Spinal cord (tissue), 10 donors: ENCODE results near the gene MAP1B. TPM values are rescaled to one million over a fixed set of nuclear protein-coding genes. Genes with fewer than 3 reads are reported as not detected.

Experiments
- DNase-seq, 6 donors: peaks; one replicate each; pipeline versions ENCODE4 v3.0.0 to v3.0.0-alpha.2; 2013 to 2015; ENCODE audit warnings: low spot score in 6 of 6, low read depth in 4 of 6
- H3K27ac ChIP-seq: one replicate; pipeline ENCODE4 v1.5.1; 2013; ENCODE audit warnings: low read depth, low read length, control low read depth
- H3K27me3 ChIP-seq: one replicate; pipeline ENCODE4 v1.6.1; 2013; ENCODE audit warnings: low read length; ENCODE audit not compliant: control insufficient read depth, insufficient read depth
- H3K36me3 ChIP-seq: one replicate; pipeline ENCODE4 v1.6.1; 2013; ENCODE audit warnings: low read length; ENCODE audit not compliant: control insufficient read depth, insufficient read depth
- H3K4me1 ChIP-seq: one replicate; pipeline ENCODE4 v1.6.1; 2013; ENCODE audit warnings: low read length; ENCODE audit not compliant: control insufficient read depth, insufficient read depth
- H3K4me3 ChIP-seq: one replicate; pipeline ENCODE4 v1.5.1; 2013; ENCODE audit warnings: low read depth, low read length, control low read depth
- H3K9me3 ChIP-seq: one replicate; pipeline ENCODE4 v1.6.1; 2013; ENCODE audit warnings: low read length; ENCODE audit not compliant: control insufficient read depth, insufficient read depth
- WGBS: methylation state at CpG from one replicate; pipeline ENCODE4 v1.1.5; 2013; ENCODE audit warnings: missing lambda C conversion rate; ENCODE audit not compliant: insufficient coverage; 5-methylcytosine and 5-hydroxymethylcytosine counted together
- polyA plus RNA-seq, 2 donors: library from polyadenylated mRNA; unstranded; fragments of 120-200 nt; gene quantifications; one replicate each; pipeline ENCODE4 v1.2.1, GENCODE V29; 2013; ENCODE audit not compliant: insufficient read length in 2 of 2
- total RNA-seq, 2 donors: library from RNA; depleted of rRNA in 1 of 2; stranded (reverse); fragments of 120-200 nt in 1 of 2; fragments of >200 nt in 1 of 2; gene quantifications; one replicate each; pipeline versions ENCODE4 v1.2.3 to v1.2.4, GENCODE V29; 2013 to 2014
- donor health status: healthy.

MAP1B gene
- total and polyA plus RNA-seq, 4 donors, result 200 to 506 (median 407) TPM

- Histone ChIP-seq H3K27me3 (no peaks in the 10 kb centered on the region), H3K27ac (no peak overlapping the region), H3K4me1 (peaks cover 9% of the 10 kb centered on the region), H3K4me3 (no peak overlapping the region), H3K9me3 (no peaks in the 10 kb centered on the region), H3K36me3 (peaks cover 28% of the 10 kb centered on the region)
- no peak for DNase-seq
- WGBS, result 70% methylated on average over 2 of the region's 3 CpGs
Observed at GRCh38 chr5:72191404-72191803, 84.1 kb downstream of the MAP1B start.

DNA sequence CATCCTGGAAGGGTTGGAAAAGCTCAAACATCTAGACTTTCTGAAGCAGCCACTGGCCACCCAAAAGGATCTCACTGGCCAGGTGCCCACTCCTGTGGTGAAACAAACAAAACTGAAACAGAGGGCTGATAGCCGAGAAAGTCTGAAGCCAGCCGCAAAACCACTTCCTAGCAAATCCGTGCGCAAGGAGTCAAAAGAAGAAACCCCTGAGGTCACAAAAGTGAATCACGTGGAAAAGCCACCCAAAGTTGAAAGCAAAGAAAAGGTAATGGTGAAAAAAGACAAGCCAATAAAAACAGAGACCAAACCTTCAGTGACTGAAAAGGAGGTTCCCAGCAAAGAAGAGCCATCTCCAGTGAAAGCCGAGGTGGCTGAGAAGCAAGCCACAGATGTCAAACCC, 87.6 kb downstream of the MAP1B start:
- 73% methylated on average over 4 of the region's 6 CpGs for WGBS
- H3K27ac ChIP-seq, result no peak overlapping the region
- peaks cover 50% of the 10 kb centered on the region for H3K36me3 ChIP-seq
- peaks cover 2% of the 10 kb centered on the region for H3K4me1 ChIP-seq
- no peaks in the 10 kb centered on the region for H3K27me3 ChIP-seq
- no peak for DNase-seq
- no peaks in the 10 kb centered on the region for H3K9me3 ChIP-seq
- no peak overlapping the region for H3K4me3 ChIP-seq

GRCh38 chr5:72195581-72195980, 88.3 kb downstream of the MAP1B start:
- peaks cover 57% of the 10 kb centered on the region for H3K36me3 ChIP-seq
- 95% methylated on average over 10 of the region's 10 CpGs for WGBS
- H3K9me3 ChIP-seq, result no peaks in the 10 kb centered on the region
- H3K27ac ChIP-seq, result no peak overlapping the region
- no peak overlapping the region for H3K4me3 ChIP-seq
- peaks cover 2% of the 10 kb centered on the region for H3K4me1 ChIP-seq
- no peak for DNase-seq
- H3K27me3 ChIP-seq, result no peaks in the 10 kb centered on the region

DNA sequence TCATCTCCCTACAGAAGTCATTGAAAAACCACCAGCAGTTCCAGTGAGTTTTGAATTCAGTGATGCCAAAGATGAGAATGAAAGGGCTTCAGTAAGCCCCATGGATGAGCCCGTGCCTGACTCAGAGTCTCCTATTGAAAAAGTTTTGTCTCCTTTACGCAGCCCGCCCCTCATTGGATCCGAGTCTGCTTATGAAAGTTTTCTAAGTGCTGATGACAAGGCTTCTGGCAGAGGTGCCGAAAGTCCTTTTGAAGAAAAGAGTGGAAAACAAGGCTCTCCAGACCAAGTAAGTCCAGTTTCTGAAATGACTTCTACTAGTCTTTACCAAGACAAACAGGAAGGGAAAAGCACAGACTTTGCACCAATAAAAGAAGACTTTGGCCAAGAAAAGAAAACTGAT, 90.1 kb downstream of the MAP1B start:
- 98% methylated on average over 5 of the region's 5 CpGs for whole genome bisulfite sequencing
- DNase-seq, result no peak
- no peaks in the 10 kb centered on the region for H3K27me3 ChIP-seq
- no peaks in the 10 kb centered on the region for H3K9me3 ChIP-seq
- no peaks in the 10 kb centered on the region for H3K4me1 ChIP-seq
- no peak overlapping the region for H3K27ac ChIP-seq
- peaks cover 58% of the 10 kb centered on the region for H3K36me3 ChIP-seq
- H3K4me3 ChIP-seq, result no peak overlapping the region

DNA sequence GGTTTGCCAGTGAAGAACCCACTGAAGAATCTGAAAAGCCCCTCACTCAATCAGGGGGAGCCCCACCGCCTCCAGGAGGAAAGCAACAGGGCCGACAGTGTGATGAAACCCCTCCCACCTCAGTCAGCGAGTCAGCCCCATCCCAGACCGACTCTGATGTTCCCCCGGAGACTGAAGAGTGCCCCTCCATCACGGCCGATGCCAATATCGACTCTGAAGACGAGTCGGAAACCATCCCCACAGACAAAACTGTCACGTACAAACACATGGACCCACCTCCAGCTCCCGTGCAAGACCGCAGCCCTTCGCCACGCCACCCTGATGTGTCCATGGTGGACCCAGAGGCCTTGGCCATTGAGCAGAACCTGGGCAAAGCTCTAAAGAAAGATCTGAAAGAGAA, 92.4 kb downstream of the MAP1B start:
- H3K4me1 ChIP-seq, result no peaks in the 10 kb centered on the region
- H3K27ac ChIP-seq, result no peak overlapping the region
- H3K36me3 ChIP-seq, result peaks cover 66% of the 10 kb centered on the region
- DNase-seq, result no peak
- H3K4me3 ChIP-seq, result no peak overlapping the region
- WGBS, result 99% methylated on average over 15 of the region's 15 CpGs
- no peaks in the 10 kb centered on the region for H3K27me3 ChIP-seq
- no peaks in the 10 kb centered on the region for H3K9me3 ChIP-seq

- DNase-seq, result no peak
- H3K9me3 ChIP-seq, result no peaks in the 10 kb centered on the region
- H3K4me1 ChIP-seq, result no peaks in the 10 kb centered on the region
- H3K4me3 ChIP-seq, result no peak overlapping the region
- peaks cover 48% of the 10 kb centered on the region for H3K36me3 ChIP-seq
- H3K27me3 ChIP-seq, result no peaks in the 10 kb centered on the region
- H3K27ac ChIP-seq, result no peak overlapping the region
- WGBS, result no CpG with 5 or more reads among the region's 3 CpGs
Observed at GRCh38 chr5:72202331-72202825, 95.1 kb downstream of the MAP1B start.

- Histone ChIP-seq H3K4me3 (no peak overlapping the region), H3K36me3 (peaks cover 45% of the 10 kb centered on the region), H3K27ac (no peak overlapping the region), H3K9me3 (no peaks in the 10 kb centered on the region), H3K27me3 (no peaks in the 10 kb centered on the region), H3K4me1 (no peaks in the 10 kb centered on the region)
- 97% methylated on average over 7 of the region's 8 CpGs for WGBS
- DNase-seq, result no peak
Observed at GRCh38 chr5:72203251-72203845, 96.1 kb downstream of the MAP1B start.

- H3K27me3 ChIP-seq, result no peaks in the 10 kb centered on the region
- no peak for DNase-seq
- WGBS, result no CpG with 5 or more reads among the region's 1 CpG
- peaks cover 3% of the 10 kb centered on the region for H3K4me1 ChIP-seq
- H3K27ac ChIP-seq, result no peak overlapping the region
- no peaks in the 10 kb centered on the region for H3K9me3 ChIP-seq
- H3K4me3 ChIP-seq, result no peak overlapping the region
- peaks cover 29% of the 10 kb centered on the region for H3K36me3 ChIP-seq
Observed at GRCh38 chr5:72204946-72205345, 97.7 kb downstream of the MAP1B start.

DNA sequence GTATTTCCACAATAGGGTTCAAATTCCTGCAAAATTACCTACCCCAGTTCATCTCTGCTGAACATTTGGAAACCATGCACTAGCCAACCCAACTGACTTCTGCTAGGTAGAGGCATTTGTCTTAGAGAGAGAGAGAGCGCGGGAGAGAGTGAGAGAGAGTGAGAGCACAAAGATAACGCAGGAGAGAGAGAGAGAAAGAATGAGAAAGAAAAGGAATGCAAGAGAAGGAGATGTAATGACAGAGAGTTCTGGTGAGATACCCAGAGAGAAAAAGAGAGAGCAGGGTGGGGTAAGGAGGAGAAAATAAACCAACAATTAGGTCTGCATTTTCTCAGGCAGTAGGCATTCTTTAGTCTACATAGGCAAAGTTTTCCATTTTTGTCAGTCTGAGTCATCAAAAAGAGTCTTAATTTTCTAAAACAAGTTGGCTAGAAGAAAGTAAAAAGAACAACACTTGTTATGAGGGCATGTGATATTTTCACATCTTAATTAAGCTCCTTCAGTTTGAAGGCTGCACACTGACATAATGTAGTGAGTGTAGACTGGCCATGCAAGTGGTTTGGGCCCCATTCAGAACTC, 98.2 kb downstream of the MAP1B start:
- Histone ChIP-seq H3K4me3 (no peak overlapping the region), H3K4me1 (peaks cover 7% of the 10 kb centered on the region), H3K36me3 (peaks cover 23% of the 10 kb centered on the region), H3K27ac (no peak overlapping the region), H3K27me3 (no peaks in the 10 kb centered on the region), H3K9me3 (no peaks in the 10 kb centered on the region)
- DNase-seq, result no peak
- 94% methylated on average over 3 of the region's 3 CpGs for WGBS

DNA sequence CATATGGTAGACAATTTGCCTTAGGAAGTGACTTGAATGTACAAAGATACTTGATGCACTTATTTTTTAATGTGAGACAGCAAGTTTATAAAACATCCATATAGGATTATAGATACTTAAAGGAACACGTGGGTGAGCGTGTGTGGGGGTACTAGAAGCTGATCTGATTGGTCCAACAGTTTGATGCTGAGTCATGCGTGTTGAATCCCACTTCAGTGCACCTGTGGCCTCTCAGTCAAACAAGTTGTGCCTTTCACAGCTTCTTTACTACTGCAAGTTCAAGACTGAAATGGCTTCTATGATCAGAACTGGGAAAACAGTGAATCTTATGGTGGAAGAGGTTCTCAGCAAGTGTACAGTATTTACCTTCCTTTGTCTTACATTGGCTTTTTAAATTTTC, 98.9 kb downstream of the MAP1B start:
- Histone ChIP-seq H3K4me1 (peaks cover 10% of the 10 kb centered on the region), H3K36me3 (peaks cover 19% of the 10 kb centered on the region), H3K27me3 (no peaks in the 10 kb centered on the region), H3K9me3 (no peaks in the 10 kb centered on the region), H3K27ac (no peak overlapping the region), H3K4me3 (no peak overlapping the region)
- no CpG with 5 or more reads among the region's 3 CpGs for WGBS
- DNase-seq, result no peak
